B cell (primary cell): ENCODE results near the gene ERICH6B. TPM values are rescaled to one million over a fixed set of nuclear protein-coding genes. Genes with fewer than 3 reads are reported as not detected.

Experiments used
- ATAC-seq: fragments of 200-7000 bp; cut with Tn5 transposase; one replicate; pipeline ENCODE4 v1.10.0; 2021; ENCODE audit warnings: low read depth, mild to moderate bottlenecking, moderate number of reproducible peaks, moderate library complexity
- CTCF ChIA-PET: fragments of 350-600 bp; sonication (Branson Sonifier 250); formaldehyde crosslinking; loops from one replicate; lab custom pipeline; 2021; ENCODE audit warnings: antibody characterized with exemption, inconsistent platforms; lab: Charles Lee
- POLR2A ChIA-PET: fragments of 350-600 bp; sonication (Branson Sonifier 250); formaldehyde crosslinking; loops from one replicate; lab custom pipeline; 2021; ENCODE audit warnings: antibody characterized with exemption; lab: Charles Lee
- DNase-seq: peaks from one replicate; pipeline ENCODE4 v3.0.0; 2013
- H2AFZ ChIP-seq: 2 replicates; pipeline ENCODE4 v1.6.1; 2012; ENCODE audit warnings: mild to moderate bottlenecking, low read depth, low read length; ENCODE audit not compliant: insufficient read depth, poor library complexity, severe bottlenecking
- H3K27ac ChIP-seq, 2 donors: 1 replicate in 1 of 2; 2 replicates in 1 of 2; pipeline ENCODE4 v1.5.1; 2012 to 2013; ENCODE audit warnings: low read length in 2 of 2, mild to moderate bottlenecking in 2 of 2, moderate library complexity in 1 of 2
- H3K27me3 ChIP-seq, 4 experiments: fragments of 200-600 bp in 1 of 4; sonication (generic) in 1 of 4; replicated peaks in 1 of 4; 1 replicate in 2 of 4; 2 replicates in 2 of 4; pipeline versions ENCODE4 v1.6.1 to v1.7.0; 2013 to 2016; ENCODE audit warnings: low read length in 3 of 4, mild to moderate bottlenecking in 2 of 4, mixed read lengths in 1 of 4, moderate library complexity in 1 of 4; ENCODE audit not compliant: insufficient read depth in 4 of 4, control insufficient read depth in 3 of 4; ENCODE audit errors: control extremely low read depth in 1 of 4
- H3K36me3 ChIP-seq, 2 experiments: replicated peaks in 1 of 2; 1 replicate in 1 of 2; 2 replicates in 1 of 2; pipeline versions ENCODE4 v1.6.1 to v1.7.1; 2013; ENCODE audit warnings: low read length in 1 of 2; ENCODE audit not compliant: insufficient read depth in 2 of 2, control insufficient read depth in 1 of 2; ENCODE audit errors: control extremely low read depth in 1 of 2, extremely low read depth in 1 of 2
- H3K4me1 ChIP-seq, 2 donors: fragments of 200-600 bp in 1 of 2; sonication (generic) in 1 of 2; 1 replicate in 1 of 2; 2 replicates in 1 of 2; pipeline versions ENCODE4 v1.5.1 to v1.6.1; 2013 to 2017; ENCODE audit warnings: low read length in 2 of 2; ENCODE audit not compliant: control insufficient read depth in 2 of 2, insufficient read depth in 2 of 2
- H3K4me2 ChIP-seq: replicated peaks from 2 replicates; pipeline ENCODE3; 2012; ENCODE audit warnings: mild to moderate bottlenecking, low read depth, low read length; ENCODE audit not compliant: poor library complexity, severe bottlenecking
- H3K4me3 ChIP-seq, 5 experiments: fragments of 200-600 bp in 1 of 5; sonication (generic) in 1 of 5; 1 replicate in 3 of 5; 2 replicates in 2 of 5; pipeline versions ENCODE4 v1.5.1 to v1.7.0; 2011 to 2016; ENCODE audit warnings: low read length in 4 of 5, mild to moderate bottlenecking in 4 of 5, low read depth in 2 of 5, control low read depth in 1 of 5, moderate library complexity in 1 of 5; ENCODE audit not compliant: insufficient read depth in 1 of 5; ENCODE audit errors: control extremely low read depth in 1 of 5, extremely low read depth in 1 of 5
- H3K79me2 ChIP-seq: fragments of 200-600 bp; sonication (generic); one replicate; pipeline ENCODE4 v1.6.0; 2016; ENCODE audit warnings: low read length; ENCODE audit not compliant: control insufficient read depth, insufficient read depth
- H3K9ac ChIP-seq: fragments of 200-600 bp; sonication (generic); 2 replicates; pipeline ENCODE4 v1.6.1; 2017; ENCODE audit warnings: mild to moderate bottlenecking, low read length, moderate library complexity
- H3K9me3 ChIP-seq, 3 donors: one replicate each; pipeline versions ENCODE4 v1.6.1 to v1.7.1; 2013; ENCODE audit warnings: low read length in 2 of 3; ENCODE audit not compliant: control insufficient read depth in 2 of 3, insufficient read depth in 1 of 3; ENCODE audit errors: control extremely low read depth in 1 of 3
- H4K20me1 ChIP-seq: 2 replicates; pipeline ENCODE4 v1.6.0; 2012; ENCODE audit warnings: mild to moderate bottlenecking, low read length; ENCODE audit not compliant: insufficient read depth, control insufficient read depth, poor library complexity, severe bottlenecking
- H3K27ac Mint-ChIP-seq: one replicate; pipeline ENCODE4 v1.8.0; 2021; ENCODE audit warnings: mixed read lengths
- H3K27me3 Mint-ChIP-seq: one replicate; pipeline ENCODE4 v1.8.0; 2021; ENCODE audit warnings: mixed read lengths
- H3K4me1 Mint-ChIP-seq: one replicate; pipeline ENCODE4 v1.8.0; 2021; ENCODE audit warnings: mixed read lengths
- H3K4me3 Mint-ChIP-seq: one replicate; pipeline ENCODE4 v1.8.0; 2021; ENCODE audit warnings: mixed read lengths
- H3K9me3 Mint-ChIP-seq: one replicate; pipeline ENCODE4 v1.8.0; 2022; ENCODE audit warnings: mixed read lengths; ENCODE audit not compliant: insufficient read depth
- CTCF ChIP-seq: fragments of 200-600 bp; IDR thresholded peaks from one replicate; pipeline ENCODE4 v1.8.0; 2022; ENCODE audit warnings: antibody characterized with exemption, mild to moderate bottlenecking
- EZH2 ChIP-seq: IDR thresholded peaks from 2 replicates; pipeline ENCODE4 v1.6.1; 2012; ENCODE audit warnings: borderline replicate concordance, low read depth, mild to moderate bottlenecking, moderate library complexity, low read length; ENCODE audit not compliant: insufficient read depth, poor library complexity, severe bottlenecking
- WGBS: methylation state at CpG from one replicate; pipeline ENCODE4 v1.1.5; 2013; ENCODE audit warnings: missing lambda C conversion rate; ENCODE audit not compliant: insufficient coverage; 5-methylcytosine and 5-hydroxymethylcytosine counted together
- intact Hi-C: fragments of 100-400 bp; cut with micrococcal nuclease; formaldehyde crosslinking; loops from one replicate; pipeline ENCODE4 v1.10.0; 2022
- polyA plus RNA-seq: library from polyadenylated mRNA; depleted of rRNA; stranded (reverse); fragments of >200 nt; gene quantifications from 2 replicates; pipeline ENCODE4 v1.2.3, GENCODE V29; 2012
- total RNA-seq, 2 donors: library from RNA; stranded (reverse); fragments of 120-200 nt in 1 of 2; gene quantifications; 1 replicate in 1 of 2; 2 replicates in 1 of 2; pipeline versions ENCODE4 v1.2.3 to v1.2.4, GENCODE V29; 2013 to 2022

ERICH6B gene
- total and polyA plus RNA-seq, 2 donors (not counting 1 experiment from before 2014, with no cell fraction given) = not detected

GRCh38 chr13:45541806-45542205 is 73.7 kb downstream of the ERICH6B start:
- Histone ChIP-seq H2AFZ (no peak overlapping the region), H3K79me2 (no peaks in the 10 kb centered on the region), H3K9ac (no peak overlapping the region), H3K4me3 (no peak overlapping the region), H4K20me1 (no peaks in the 10 kb centered on the region), H3K9me3 (no peaks in the 10 kb centered on the region), H3K27ac (no peak overlapping the region), H3K4me1 (no peaks in the 10 kb centered on the region), H3K27me3 (no peaks in the 10 kb centered on the region), H3K36me3 (no peaks in the 10 kb centered on the region), H3K4me2 (no peak overlapping the region)
- no peak overlapping the region for H3K27ac Mint-ChIP-seq
- 97% methylated on average over 10 of the region's 11 CpGs for WGBS
- no peaks in the 10 kb centered on the region for H3K27me3 Mint-ChIP-seq
- no peaks in the 10 kb centered on the region for H3K4me1 Mint-ChIP-seq
- no peaks in the 10 kb centered on the region for H3K9me3 Mint-ChIP-seq
- no peak for ATAC-seq
- intact Hi-C loops = no loop called here
- ChIA-PET POLR2A (no interaction called here), CTCF (no interaction called here)
- no peak for DNase-seq
- TF ChIP-seq CTCF (no peak), EZH2 (no peak)
- no peak overlapping the region for H3K4me3 Mint-ChIP-seq

GRCh38 chr13:45540864-45541263 is 74.7 kb downstream of the ERICH6B start:
- ChIA-PET CTCF (no interaction called here), POLR2A (no interaction called here)
- no peak for DNase-seq
- Histone ChIP-seq H3K27me3 (no peaks in the 10 kb centered on the region), H3K4me3 (no peak overlapping the region), H3K79me2 (no peaks in the 10 kb centered on the region), H3K4me1 (no peaks in the 10 kb centered on the region), H4K20me1 (no peaks in the 10 kb centered on the region), H3K4me2 (no peak overlapping the region), H3K27ac (no peak overlapping the region), H3K9me3 (no peaks in the 10 kb centered on the region), H3K9ac (no peak overlapping the region), H3K36me3 (peaks cover 0 to 3% of the 10 kb centered on the region in 2 experiments), H2AFZ (no peak overlapping the region)
- intact Hi-C loops = no loop called here
- Mint-ChIP-seq H3K9me3 (no peaks in the 10 kb centered on the region), H3K27me3 (no peaks in the 10 kb centered on the region), H3K4me3 (no peak overlapping the region), H3K4me1 (no peaks in the 10 kb centered on the region), H3K27ac (no peak overlapping the region)
- no peak for ATAC-seq
- 94% methylated on average over 8 of the region's 10 CpGs for WGBS
- TF ChIP-seq CTCF (no peak), EZH2 (no peak)
